ENCODE data around the gene FRAT2.

DNA sequence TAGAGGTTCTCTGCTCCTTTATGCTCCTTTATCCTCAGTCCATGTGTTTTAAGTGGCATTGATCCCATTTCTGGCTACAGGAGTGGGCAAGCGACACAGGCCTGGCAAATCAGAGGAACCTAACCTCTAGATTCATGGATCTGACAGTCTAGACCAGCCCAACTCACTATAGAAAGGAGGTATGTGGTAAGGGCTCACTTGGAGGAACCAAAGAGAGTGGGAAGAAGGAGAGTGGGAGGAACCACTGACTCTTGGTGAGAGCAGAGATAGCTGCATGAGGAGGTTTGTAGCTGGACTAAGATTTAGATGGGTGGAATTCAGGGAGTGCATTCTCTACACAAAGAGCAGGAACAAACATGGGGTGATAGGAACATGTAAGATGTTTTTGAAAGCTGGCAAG, 27.1 kb downstream of the FRAT2 start:
- no peak for TF ChIP-seq POLR2A (IDR thresholded peaks at IDR 0.05; ENCODE audit: low read length)
- no peak for TF ChIP-seq GATA1 (IDR thresholded peaks at IDR 0.05; ENCODE audit: low read depth, low read length)
